SK-N-SH treated with all-trans-retinoic acid at 6 μM for 48 hours (cell line): Measurements from ENCODE around the gene ANKRD12.

ENCODE experiments used
- ATAC-seq: fragments of 200-7000 bp; cut with Tn5 transposase; 3 replicates; pipeline ENCODE4 v1.9.1; 2020; ENCODE audit warnings: mild to moderate bottlenecking, moderate library complexity
- ARNTL ChIP-seq: fragments of 450-650 bp; formaldehyde crosslinking; IDR thresholded peaks from 2 replicates; pipeline ENCODE4 v1.5.0; 2020; ENCODE audit warnings: low read depth, mild to moderate bottlenecking, moderate library complexity, borderline replicate concordance
- BACH2 ChIP-seq: fragments of 250-450 bp; sonication (Bioruptor Pico); IDR thresholded peaks from 2 replicates; pipeline ENCODE4 v1.9.0; 2021; ENCODE audit warnings: mild to moderate bottlenecking, borderline replicate concordance
- CSDC2 ChIP-seq: fragments of 250-450 bp; sonication (Bioruptor Pico); IDR thresholded peaks from 2 replicates; pipeline ENCODE4 v1.5.0; 2020; ENCODE audit warnings: mild to moderate bottlenecking, moderate library complexity
- ESRRG ChIP-seq: fragments of 250-450 bp; sonication (Bioruptor Pico); IDR thresholded peaks from 2 replicates; pipeline ENCODE4 v1.6.1; 2021; ENCODE audit warnings: mild to moderate bottlenecking
- GLIS3 ChIP-seq: fragments of 250-450 bp; sonication (Bioruptor Pico); IDR thresholded peaks from 2 replicates; pipeline ENCODE4 v1.5.0; 2020; ENCODE audit warnings: mild to moderate bottlenecking, moderate library complexity
- ISL1 ChIP-seq: fragments of 250-450 bp; sonication (Bioruptor Pico); IDR thresholded peaks from 2 replicates; pipeline ENCODE4 v2.1.2; 2022; ENCODE audit warnings: mild to moderate bottlenecking, moderate library complexity
- OSR1 ChIP-seq: fragments of 250-450 bp; sonication (Bioruptor Pico); IDR thresholded peaks from 2 replicates; pipeline ENCODE4 v1.8.0; 2022; ENCODE audit warnings: moderate library complexity, mild to moderate bottlenecking, inconsistent platforms
- PPARA ChIP-seq: fragments of 250-450 bp; sonication (Bioruptor Pico); IDR thresholded peaks from 2 replicates; pipeline ENCODE4 v1.5.0; 2020; ENCODE audit warnings: mild to moderate bottlenecking, borderline replicate concordance
- RARB ChIP-seq: fragments of 250-450 bp; sonication (Bioruptor Pico); IDR thresholded peaks from 2 replicates; pipeline ENCODE4 v1.8.0; 2021; ENCODE audit warnings: mild to moderate bottlenecking, moderate library complexity
- SNAI2 ChIP-seq: fragments of 250-450 bp; sonication (Bioruptor Pico); IDR thresholded peaks from 2 replicates; pipeline ENCODE4 v1.5.0; 2020; ENCODE audit warnings: mild to moderate bottlenecking, moderate library complexity
- TCF4 ChIP-seq: fragments of 250-450 bp; sonication (Bioruptor Pico); IDR thresholded peaks from 2 replicates; pipeline ENCODE4 v1.8.0; 2021; ENCODE audit warnings: mild to moderate bottlenecking, moderate library complexity, borderline replicate concordance
- TOX ChIP-seq: fragments of 250-450 bp; sonication (Bioruptor Pico); IDR thresholded peaks from 2 replicates; pipeline ENCODE4 v1.8.0; 2021; ENCODE audit warnings: mild to moderate bottlenecking, moderate library complexity, borderline replicate concordance
- ZC3H10 ChIP-seq: fragments of 250-450 bp; sonication (Bioruptor Pico); IDR thresholded peaks from 2 replicates; pipeline ENCODE4 v1.5.1; 2021; ENCODE audit warnings: mild to moderate bottlenecking, moderate library complexity
- ZFP30 ChIP-seq: fragments of 450-650 bp; formaldehyde crosslinking; IDR thresholded peaks from 2 replicates; pipeline ENCODE4 v1.5.0; 2022; ENCODE audit warnings: mild to moderate bottlenecking, moderate library complexity
- ZNF565 ChIP-seq: fragments of 450-650 bp; formaldehyde crosslinking; conservative IDR thresholded peaks from 2 replicates; pipeline ENCODE4 v1.5.0; 2020; ENCODE audit warnings: low read depth, mild to moderate bottlenecking, moderate library complexity
- ZNF70 ChIP-seq: fragments of 450-650 bp; formaldehyde crosslinking; IDR thresholded peaks from 2 replicates; pipeline ENCODE4 v1.5.0; 2020; ENCODE audit warnings: mild to moderate bottlenecking, moderate library complexity
- ZNF8 ChIP-seq: fragments of 450-650 bp; formaldehyde crosslinking; IDR thresholded peaks from 2 replicates; pipeline ENCODE4 v1.5.0; 2020; ENCODE audit warnings: mild to moderate bottlenecking, moderate library complexity
- TF ChIP-seq, protein P1 (sequence below): fragments of 250-450 bp; sonication (Bioruptor Pico); IDR thresholded peaks from 2 replicates; pipeline ENCODE4 v1.8.0; 2020; ENCODE audit warnings: mild to moderate bottlenecking, moderate library complexity, borderline replicate concordance
- TF ChIP-seq, protein P2 (sequence below): fragments of 250-450 bp; sonication (Bioruptor Pico); IDR thresholded peaks from 2 replicates; pipeline ENCODE4 v1.5.1; 2020; ENCODE audit warnings: low read depth, mild to moderate bottlenecking, moderate library complexity
- TF ChIP-seq, protein P3 (sequence below): fragments of 250-450 bp; sonication (Bioruptor Pico); IDR thresholded peaks from 2 replicates; pipeline ENCODE4 v1.5.1; 2021; ENCODE audit warnings: mild to moderate bottlenecking, moderate library complexity
- TF ChIP-seq, protein P4 (sequence below): fragments of 250-450 bp; sonication (Bioruptor Pico); IDR thresholded peaks from 2 replicates; pipeline ENCODE4 v1.5.0; 2020; ENCODE audit warnings: mild to moderate bottlenecking, moderate library complexity

The ANKRD12 gene

DNA sequence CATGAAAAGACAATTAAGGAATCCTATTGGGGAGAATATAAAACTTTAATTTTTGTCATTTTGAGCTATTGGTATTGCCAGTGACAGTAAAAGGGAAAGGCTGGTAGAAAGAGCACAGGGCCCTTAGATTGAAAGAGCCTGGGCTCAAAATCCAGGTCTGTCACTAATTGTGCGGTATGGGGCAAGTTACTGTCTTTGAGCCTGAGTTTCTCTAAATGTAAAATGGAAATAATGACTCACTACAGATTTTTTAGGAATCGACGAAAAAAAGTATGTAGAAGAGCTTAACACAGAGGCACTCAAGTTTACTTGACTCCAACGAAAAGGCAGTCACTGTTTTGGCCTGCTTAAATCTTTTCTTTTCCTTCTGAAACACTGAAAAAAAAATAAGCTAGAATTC is 27.1 kb upstream of the ANKRD12 start:
- TF ChIP-seq BACH2 (no peak), PPARA (CRISPR knock-in tag) (no peak), ISL1 (no peak), CSDC2 (CRISPR knock-in tag) (no peak), ZNF565 (CRISPR knock-in tag) (no peak), GLIS3 (CRISPR knock-in tag) (no peak), TCF4 (CRISPR knock-in tag) (no peak), OSR1 (CRISPR knock-in tag) (no peak), ZNF70 (CRISPR knock-in tag) (no peak), ZFP30 (CRISPR knock-in tag) (no peak), SNAI2 (CRISPR knock-in tag) (no peak), ZC3H10 (no peak)
- TF ChIP-seq, protein P1, sequence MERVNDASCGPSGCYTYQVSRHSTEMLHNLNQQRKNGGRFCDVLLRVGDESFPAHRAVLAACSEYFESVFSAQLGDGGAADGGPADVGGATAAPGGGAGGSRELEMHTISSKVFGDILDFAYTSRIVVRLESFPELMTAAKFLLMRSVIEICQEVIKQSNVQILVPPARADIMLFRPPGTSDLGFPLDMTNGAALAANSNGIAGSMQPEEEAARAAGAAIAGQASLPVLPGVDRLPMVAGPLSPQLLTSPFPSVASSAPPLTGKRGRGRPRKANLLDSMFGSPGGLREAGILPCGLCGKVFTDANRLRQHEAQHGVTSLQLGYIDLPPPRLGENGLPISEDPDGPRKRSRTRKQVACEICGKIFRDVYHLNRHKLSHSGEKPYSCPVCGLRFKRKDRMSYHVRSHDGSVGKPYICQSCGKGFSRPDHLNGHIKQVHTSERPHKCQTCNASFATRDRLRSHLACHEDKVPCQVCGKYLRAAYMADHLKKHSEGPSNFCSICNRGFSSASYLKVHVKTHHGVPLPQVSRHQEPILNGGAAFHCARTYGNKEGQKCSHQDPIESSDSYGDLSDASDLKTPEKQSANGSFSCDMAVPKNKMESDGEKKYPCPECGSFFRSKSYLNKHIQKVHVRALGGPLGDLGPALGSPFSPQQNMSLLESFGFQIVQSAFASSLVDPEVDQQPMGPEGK (CRISPR knock-in tag), result no peak
- TF ChIP-seq, protein P2, sequence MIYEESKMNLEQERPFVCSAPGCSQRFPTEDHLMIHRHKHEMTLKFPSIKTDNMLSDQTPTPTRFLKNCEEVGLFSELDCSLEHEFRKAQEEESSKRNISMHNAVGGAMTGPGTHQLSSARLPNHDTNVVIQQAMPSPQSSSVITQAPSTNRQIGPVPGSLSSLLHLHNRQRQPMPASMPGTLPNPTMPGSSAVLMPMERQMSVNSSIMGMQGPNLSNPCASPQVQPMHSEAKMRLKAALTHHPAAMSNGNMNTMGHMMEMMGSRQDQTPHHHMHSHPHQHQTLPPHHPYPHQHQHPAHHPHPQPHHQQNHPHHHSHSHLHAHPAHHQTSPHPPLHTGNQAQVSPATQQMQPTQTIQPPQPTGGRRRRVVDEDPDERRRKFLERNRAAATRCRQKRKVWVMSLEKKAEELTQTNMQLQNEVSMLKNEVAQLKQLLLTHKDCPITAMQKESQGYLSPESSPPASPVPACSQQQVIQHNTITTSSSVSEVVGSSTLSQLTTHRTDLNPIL (CRISPR knock-in tag), result no peak
- TF ChIP-seq, protein P3, sequence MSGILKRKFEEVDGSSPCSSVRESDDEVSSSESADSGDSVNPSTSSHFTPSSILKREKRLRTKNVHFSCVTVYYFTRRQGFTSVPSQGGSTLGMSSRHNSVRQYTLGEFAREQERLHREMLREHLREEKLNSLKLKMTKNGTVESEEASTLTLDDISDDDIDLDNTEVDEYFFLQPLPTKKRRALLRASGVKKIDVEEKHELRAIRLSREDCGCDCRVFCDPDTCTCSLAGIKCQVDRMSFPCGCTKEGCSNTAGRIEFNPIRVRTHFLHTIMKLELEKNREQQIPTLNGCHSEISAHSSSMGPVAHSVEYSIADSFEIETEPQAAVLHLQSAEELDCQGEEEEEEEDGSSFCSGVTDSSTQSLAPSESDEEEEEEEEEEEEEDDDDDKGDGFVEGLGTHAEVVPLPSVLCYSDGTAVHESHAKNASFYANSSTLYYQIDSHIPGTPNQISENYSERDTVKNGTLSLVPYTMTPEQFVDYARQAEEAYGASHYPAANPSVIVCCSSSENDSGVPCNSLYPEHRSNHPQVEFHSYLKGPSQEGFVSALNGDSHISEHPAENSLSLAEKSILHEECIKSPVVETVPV (CRISPR knock-in tag), result no peak
- peak; percentile 69 for ATAC-seq

DNA sequence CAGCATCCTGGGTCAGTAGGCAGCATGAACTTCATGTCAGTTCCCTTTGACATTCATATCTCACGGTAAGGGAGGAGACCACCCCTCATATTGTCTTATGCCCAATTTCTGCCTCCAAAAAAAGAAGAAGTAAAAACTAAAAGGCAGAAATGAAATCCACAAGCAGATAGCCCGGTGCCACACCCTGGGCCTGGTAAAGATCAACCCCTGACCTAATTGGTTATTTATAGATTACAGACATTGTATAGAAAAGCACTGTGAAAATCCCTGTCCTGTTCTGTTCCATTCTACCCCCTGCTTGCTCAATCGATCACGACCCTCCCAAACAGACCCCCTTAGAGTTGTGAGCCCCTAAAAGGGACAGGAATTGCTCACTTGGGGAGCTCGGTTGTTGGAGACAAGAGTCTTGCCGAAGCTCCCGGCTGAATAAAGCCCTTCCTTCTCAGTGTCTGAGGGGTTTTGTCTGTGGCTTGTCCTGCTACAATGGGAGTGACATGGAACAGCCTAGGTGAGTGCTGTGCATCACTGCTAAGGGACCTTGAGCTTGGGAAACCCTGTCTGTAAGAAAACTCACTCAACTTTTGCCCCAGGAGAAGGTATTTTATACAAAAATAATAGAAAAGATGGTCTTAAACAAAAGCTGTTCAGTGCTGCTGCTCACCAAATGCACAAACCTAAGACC is 23.0 kb upstream of the ANKRD12 start:
- no peak for ATAC-seq
- TF ChIP-seq, protein P2 (CRISPR knock-in tag), result no peak
- no peak for TF ChIP-seq ARNTL (CRISPR knock-in tag)
- no peak for TF ChIP-seq ZC3H10
- TF ChIP-seq, protein P4, sequence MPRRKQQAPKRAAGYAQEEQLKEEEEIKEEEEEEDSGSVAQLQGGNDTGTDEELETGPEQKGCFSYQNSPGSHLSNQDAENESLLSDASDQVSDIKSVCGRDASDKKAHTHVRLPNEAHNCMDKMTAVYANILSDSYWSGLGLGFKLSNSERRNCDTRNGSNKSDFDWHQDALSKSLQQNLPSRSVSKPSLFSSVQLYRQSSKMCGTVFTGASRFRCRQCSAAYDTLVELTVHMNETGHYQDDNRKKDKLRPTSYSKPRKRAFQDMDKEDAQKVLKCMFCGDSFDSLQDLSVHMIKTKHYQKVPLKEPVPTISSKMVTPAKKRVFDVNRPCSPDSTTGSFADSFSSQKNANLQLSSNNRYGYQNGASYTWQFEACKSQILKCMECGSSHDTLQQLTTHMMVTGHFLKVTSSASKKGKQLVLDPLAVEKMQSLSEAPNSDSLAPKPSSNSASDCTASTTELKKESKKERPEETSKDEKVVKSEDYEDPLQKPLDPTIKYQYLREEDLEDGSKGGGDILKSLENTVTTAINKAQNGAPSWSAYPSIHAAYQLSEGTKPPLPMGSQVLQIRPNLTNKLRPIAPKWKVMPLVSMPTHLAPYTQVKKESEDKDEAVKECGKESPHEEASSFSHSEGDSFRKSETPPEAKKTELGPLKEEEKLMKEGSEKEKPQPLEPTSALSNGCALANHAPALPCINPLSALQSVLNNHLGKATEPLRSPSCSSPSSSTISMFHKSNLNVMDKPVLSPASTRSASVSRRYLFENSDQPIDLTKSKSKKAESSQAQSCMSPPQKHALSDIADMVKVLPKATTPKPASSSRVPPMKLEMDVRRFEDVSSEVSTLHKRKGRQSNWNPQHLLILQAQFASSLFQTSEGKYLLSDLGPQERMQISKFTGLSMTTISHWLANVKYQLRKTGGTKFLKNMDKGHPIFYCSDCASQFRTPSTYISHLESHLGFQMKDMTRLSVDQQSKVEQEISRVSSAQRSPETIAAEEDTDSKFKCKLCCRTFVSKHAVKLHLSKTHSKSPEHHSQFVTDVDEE (CRISPR knock-in tag), result no peak
- TF ChIP-seq ZNF70 (CRISPR knock-in tag), result no peak
- no peak for TF ChIP-seq CSDC2 (CRISPR knock-in tag)
- no peak for TF ChIP-seq ISL1
- TF ChIP-seq BACH2, result no peak
- TF ChIP-seq PPARA (CRISPR knock-in tag), result no peak
- TF ChIP-seq ZNF8 (CRISPR knock-in tag), result no peak
- no peak for TF ChIP-seq ESRRG (CRISPR knock-in tag)
- no peak for TF ChIP-seq TOX (CRISPR knock-in tag)
- no peak for TF ChIP-seq RARB (CRISPR knock-in tag)

DNA sequence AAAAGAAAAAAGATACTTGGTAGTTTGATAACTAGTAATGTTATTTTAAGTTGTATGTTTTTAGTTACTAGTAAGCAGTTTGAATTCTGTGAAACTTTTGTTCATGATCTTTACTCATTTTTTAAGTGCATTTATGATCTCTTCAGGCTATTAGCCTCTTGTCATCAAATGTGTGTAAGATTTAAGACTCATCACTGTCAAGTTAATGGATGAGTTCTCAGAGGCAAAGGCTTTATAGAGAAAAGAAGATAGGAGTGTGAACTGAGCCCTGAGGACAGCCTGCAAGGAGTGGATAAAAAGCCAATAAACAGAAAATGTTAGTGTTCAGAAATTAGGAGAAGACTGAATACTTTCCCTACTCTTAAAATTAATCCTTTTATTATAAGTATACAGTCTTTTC is 20.6 kb upstream of the ANKRD12 start:
- TF ChIP-seq, protein P1 (CRISPR knock-in tag), result no peak
- peak; percentile 28; the same call in 1 of the 2 replicates for TF ChIP-seq ISL1

More for the DNA sequence above, 20.6 kb upstream of the ANKRD12 start:
- ATAC-seq, result no peak
